T-helper 2 cell treated with Interferon-gamma antibody and Interleukin-4, amounts not matched to agents 100 ng/mL and 5 ng/mL, for 36 hours (primary cell): ENCODE measurements around the gene MRRF. TPM values are rescaled to one million over a fixed set of nuclear protein-coding genes. Genes with fewer than 3 reads are reported as not detected.
"Not testable (repeated sequence)": the region's sequence is repeated elsewhere in the genome, so short reads cannot be mapped to it uniquely, and the experiment has no call there.

Experiments used
- intact Hi-C: fragments of 100-400 bp; cut with micrococcal nuclease; formaldehyde crosslinking; loops from one replicate; pipeline ENCODE4 v1.15.1; 2023
- total RNA-seq: library from RNA; stranded (reverse); gene quantifications from 2 replicates; pipeline ENCODE4 v1.2.3, GENCODE V29; 2022

Gene MRRF
- total RNA-seq, 1 donor from 2014 or later = 37.7 TPM

GRCh38 chr9:122329597-122329996 is 64.9 kb downstream of the MRRF start:
- intact Hi-C loops = no loop called here

- intact Hi-C loops = not testable (repeated sequence)
Measured at GRCh38 chr9:122330466-122330865, 65.8 kb downstream of the MRRF start.

- intact Hi-C loops = no loop called here
Measured at GRCh38 chr9:122331523-122331927, 66.8 kb downstream of the MRRF start.

- intact Hi-C loops = no loop called here
Measured at GRCh38 chr9:122332083-122332482, 67.4 kb downstream of the MRRF start.

GRCh38 chr9:122332644-122333043 is 68.0 kb downstream of the MRRF start:
- intact Hi-C loops = no loop called here

GRCh38 chr9:122333169-122333808 is 68.6 kb downstream of the MRRF start:
- intact Hi-C loops = no loop called here

- intact Hi-C loops = no loop called here
Measured at GRCh38 chr9:122334916-122335315, 70.2 kb downstream of the MRRF start.

GRCh38 chr9:122336189-122336588 is 71.5 kb downstream of the MRRF start:
- intact Hi-C loops = no loop called here

- intact Hi-C loops = no loop called here
Measured at GRCh38 chr9:122336866-122337555, 72.3 kb downstream of the MRRF start.

GRCh38 chr9:122337556-122337929 is 72.9 kb downstream of the MRRF start:
- intact Hi-C loops = no loop called here

- intact Hi-C loops = no loop called here
Measured at GRCh38 chr9:122338536-122338935, 73.9 kb downstream of the MRRF start.

GRCh38 chr9:122338994-122339393 is 74.3 kb downstream of the MRRF start:
- intact Hi-C loops = no loop called here

- intact Hi-C loops = no loop called here
Measured at GRCh38 chr9:122339579-122339978, 74.9 kb downstream of the MRRF start.

- intact Hi-C loops = no loop called here
Measured at GRCh38 chr9:122340161-122340560, 75.5 kb downstream of the MRRF start.

GRCh38 chr9:122342323-122343050 is 77.8 kb downstream of the MRRF start:
- intact Hi-C loops = no loop called here

- intact Hi-C loops = loop anchor here (5.0 kb wide), 1 partner anchor 79 kb away; no protein-coding TSS in a partner anchor
Measured at GRCh38 chr9:122346478-122347347, 82.0 kb downstream of the MRRF start.

GRCh38 chr9:122347348-122348287 is 82.9 kb downstream of the MRRF start:
- intact Hi-C loops = loop anchor here (5.0 kb wide), 1 partner anchor 80 kb away; no protein-coding TSS in a partner anchor

- intact Hi-C loops = loop anchor here (5.0 kb wide), 1 partner anchor 81 kb away; no protein-coding TSS in a partner anchor
Measured at GRCh38 chr9:122348288-122348777, 83.7 kb downstream of the MRRF start.

- intact Hi-C loops = loop anchor here (5.0 kb wide), 1 partner anchor 81 kb away; no protein-coding TSS in a partner anchor
Measured at GRCh38 chr9:122348791-122349190, 84.1 kb downstream of the MRRF start.

GRCh38 chr9:122349201-122349600 is 84.5 kb downstream of the MRRF start:
- intact Hi-C loops = loop anchor here (5.0 kb wide), 1 partner anchor 82 kb away; no protein-coding TSS in a partner anchor
